IPS-NIHi7 (cell line): Measurements from ENCODE around the gene ZNF326.
"Not testable (repeated sequence)": the region's sequence is repeated elsewhere in the genome, so short reads cannot be mapped to it uniquely, and the experiment has no call there.

Experiments used
- DNase-seq: peaks from one replicate; pipeline ENCODE4 v3.0.0; 2012; ENCODE audit warnings: mixed read lengths; ENCODE audit errors: extremely low spot score

The ZNF326 gene

DNA sequence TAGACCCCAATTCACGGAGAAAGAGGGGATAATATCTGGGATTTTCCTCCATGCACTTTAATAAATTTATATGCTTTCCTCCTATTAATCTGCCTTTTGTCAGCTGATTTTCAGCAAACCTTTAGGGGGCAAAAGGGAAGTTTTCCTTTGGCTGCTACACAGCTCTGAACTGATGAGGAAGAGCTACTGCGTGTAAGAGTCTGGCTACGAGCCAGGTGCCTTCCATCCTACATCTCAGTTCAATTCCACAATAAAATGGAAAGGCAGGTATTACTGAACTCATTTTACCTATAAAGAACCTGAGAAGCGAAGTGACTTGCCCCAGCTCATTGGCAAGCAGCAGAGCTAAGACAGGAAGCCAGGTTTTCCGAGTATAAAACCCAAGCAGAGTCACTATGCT is 28.3 kb upstream of the ZNF326 start:
- DNase-seq = no peak

DNA sequence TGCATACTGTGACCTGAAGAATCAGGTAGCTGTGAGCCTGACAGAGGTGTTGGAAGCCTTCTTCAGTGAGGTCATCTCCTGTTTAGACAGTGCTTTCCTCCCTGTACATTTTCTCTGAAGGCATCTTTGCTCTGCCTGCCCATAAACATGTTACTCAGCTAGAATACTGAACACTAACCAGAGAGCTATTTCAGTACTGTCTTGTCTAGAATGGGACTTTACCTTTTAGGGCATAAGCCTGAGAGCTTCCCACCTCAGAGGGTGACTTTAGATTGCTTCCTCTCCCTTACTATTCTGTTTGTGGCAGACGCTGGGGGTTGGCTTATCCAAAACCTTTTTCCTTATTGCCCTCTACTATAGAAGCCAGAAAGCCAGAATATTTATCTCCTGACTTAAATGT is 23.3 kb upstream of the ZNF326 start:
- no peak for DNase-seq

GRCh38 chr1:89972024-89972423 is 22.9 kb upstream of the ZNF326 start:
- DNase-seq = no peak

- no peak for DNase-seq
These were observed 21.3 kb upstream of the ZNF326 start for GRCh38 chr1:89973471-89974127.

DNA sequence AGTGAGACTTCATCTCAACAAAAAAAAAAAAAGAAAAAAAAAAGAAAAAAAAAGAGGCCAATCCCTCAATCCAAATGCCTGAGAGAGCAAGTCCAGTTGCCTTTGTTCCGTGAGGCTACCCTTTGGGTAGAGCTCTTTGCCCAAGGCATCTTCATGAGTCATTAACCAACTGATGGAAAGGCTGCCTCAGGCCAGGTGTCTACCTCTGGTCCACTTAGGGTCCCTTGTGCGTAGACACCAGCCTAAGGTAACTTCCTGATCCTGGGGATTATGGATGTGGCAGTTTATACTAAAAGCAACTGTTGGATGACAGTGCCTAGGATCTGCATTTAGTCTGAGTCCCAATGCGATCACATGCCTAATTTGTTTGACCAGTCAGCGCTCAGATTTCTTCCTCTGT is 20.7 kb upstream of the ZNF326 start:
- no peak for DNase-seq

DNA sequence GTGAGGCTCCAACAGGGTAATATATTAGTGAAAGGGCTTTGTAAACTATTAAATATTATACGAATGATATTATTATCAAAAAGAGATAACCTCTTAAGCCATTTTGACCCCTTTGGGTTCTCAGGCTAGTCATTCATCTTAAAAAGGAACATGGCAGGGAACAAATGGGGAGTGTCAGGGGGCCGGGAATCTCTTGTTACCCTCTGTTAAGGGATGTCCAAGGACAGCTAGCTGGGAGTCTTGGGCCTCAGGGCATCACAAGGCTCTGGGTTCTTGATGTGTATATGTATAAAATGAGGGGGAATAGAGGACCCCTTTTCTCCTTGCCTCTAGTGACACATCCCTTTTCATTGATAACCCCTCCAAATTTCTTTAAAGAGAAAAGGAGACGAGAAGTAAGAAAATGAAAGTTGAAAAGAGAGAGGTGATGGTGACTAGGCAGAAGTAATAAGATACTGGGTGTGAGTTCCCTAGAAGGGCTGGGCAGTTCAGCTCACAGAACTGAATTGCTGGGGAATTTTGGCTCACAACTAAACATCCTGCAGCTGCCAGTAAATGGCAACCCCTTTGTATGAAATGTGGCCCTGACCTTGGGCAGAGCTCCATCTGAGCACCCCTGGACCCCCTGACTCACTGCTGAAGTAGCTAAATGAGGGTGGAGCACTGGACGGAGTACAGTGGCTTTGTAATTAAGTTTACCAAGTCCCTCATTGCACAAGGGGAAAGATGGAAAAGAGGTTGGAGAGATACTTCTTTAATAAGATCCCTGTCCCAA is 20.0 kb upstream of the ZNF326 start:
- DNase-seq = no peak

DNA sequence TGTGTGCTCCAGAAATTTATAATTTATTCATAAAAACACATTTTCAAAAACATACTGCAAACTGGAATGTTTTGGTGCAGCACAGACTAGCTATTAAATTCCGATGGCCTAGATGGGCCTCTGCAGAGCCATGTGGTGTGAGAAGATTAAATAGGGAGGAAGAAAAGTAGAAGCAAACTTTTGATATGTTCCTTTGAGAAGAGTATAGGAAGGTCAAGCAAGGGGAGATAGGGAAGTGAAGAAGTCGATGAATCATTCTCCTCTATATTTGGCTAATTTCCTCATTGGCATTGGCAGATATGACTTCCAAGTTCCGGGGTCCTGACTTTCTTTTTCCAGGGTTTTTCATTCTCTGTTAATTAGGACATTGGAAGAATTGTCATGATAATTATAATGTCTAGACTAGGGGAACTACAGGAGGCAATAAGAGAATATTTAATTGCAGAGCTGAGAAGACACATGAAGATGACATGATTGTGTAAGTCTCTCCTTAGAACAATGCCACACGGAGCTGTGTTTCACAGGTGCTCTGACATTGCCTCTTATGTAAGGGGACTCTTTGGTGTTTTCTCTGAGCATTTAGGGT is 19.3 kb upstream of the ZNF326 start:
- DNase-seq = no peak

DNA sequence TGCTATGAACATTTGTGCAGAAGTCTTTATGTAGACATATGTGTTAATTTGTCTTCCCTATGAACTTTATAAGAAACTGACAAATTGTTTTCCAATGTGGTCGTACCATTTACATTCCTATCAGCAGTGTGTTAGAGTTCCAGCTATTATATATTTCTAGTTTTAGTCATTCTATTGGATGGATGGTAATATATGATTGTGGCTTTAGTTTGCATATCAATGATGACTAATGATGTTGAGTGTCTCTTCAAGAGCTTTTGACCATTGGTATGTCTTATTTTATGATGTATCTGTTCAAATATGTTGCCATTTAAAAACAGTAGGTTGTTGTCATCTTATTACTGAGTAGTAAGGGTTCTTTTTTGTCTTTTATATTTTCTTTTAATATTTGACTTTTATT is 16.2 kb upstream of the ZNF326 start:
- no peak for DNase-seq

- DNase-seq = no peak
These were observed 14.3 kb upstream of the ZNF326 start for GRCh38 chr1:89980605-89981004.

- DNase-seq = not testable (repeated sequence)
These were observed 12.1 kb upstream of the ZNF326 start for GRCh38 chr1:89982846-89983245.

GRCh38 chr1:89984564-89985116 is 10.3 kb upstream of the ZNF326 start:
- not testable (repeated sequence) for DNase-seq

DNA sequence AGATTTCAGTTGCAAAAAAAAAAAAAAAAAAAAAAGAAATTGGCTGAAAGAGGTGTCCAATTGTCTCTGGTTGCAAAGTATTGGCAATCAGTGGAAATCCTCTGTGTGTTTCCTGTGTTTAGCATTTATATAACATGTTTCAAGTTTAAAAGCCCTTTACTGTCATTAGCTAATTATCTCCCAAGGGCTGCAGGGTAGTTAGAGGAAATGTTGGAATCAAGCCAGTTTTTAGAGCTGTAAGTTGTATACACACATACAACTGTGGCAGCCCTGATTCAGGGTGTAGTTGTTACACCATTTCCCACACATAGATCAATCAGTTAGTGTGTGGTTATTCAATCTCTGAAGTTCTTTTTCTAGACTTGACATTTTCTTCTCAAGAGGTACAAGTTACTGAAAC is 8.9 kb upstream of the ZNF326 start:
- DNase-seq = no peak

DNA sequence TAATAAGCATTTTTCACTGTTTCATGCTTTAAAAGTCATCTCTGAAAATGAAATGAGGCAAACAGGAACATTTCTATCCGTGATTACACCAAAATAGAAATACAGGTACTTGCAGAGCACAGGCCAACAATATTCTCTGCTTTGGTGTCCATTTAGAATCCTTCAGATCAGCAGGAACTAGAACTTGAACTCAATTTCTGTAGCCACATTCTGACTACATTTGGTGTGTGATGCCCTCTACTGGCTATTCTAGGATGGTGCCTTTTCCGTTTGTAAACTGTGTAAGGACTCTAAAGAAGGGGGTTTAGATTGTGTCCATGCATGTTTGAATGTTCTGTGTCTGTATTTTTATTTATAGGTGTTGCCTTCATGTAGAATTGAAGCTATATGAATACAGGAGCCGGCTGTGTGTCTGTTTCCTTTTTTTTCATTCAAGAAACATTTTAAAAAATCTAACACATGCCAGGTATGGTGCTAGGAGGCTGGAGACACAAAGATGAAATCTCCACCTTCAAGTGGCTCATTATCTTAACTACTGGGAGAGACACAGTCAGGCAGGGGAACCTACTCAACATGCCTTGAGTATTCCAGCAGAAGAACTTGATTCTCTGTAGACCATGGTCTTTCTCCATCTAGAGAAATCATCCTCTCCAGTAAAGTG is 7.6 kb upstream of the ZNF326 start:
- peak; percentile 66 for DNase-seq

DNA sequence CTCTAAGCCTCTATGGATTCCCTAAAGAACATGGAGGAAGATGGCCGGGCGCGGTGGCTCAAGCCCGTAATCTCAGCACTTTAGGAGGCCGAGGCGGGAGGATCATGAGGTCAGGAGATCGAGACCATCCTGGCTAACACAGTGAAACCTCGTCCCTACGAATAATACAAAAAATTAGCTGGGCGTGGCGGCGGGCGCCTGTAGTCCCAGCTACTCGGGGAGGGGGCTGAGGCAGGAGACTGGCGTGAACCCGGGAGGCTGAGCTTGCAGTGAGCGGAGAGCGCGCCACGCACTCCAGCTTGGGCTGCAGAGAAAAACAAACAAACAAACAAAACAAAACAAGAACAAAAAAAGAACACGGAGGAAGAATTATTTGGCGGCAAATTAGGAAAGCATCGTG is 5.8 kb upstream of the ZNF326 start:
- DNase-seq = no peak

- no peak for DNase-seq
These were observed 5.1 kb upstream of the ZNF326 start for GRCh38 chr1:89989799-89990198.

DNA sequence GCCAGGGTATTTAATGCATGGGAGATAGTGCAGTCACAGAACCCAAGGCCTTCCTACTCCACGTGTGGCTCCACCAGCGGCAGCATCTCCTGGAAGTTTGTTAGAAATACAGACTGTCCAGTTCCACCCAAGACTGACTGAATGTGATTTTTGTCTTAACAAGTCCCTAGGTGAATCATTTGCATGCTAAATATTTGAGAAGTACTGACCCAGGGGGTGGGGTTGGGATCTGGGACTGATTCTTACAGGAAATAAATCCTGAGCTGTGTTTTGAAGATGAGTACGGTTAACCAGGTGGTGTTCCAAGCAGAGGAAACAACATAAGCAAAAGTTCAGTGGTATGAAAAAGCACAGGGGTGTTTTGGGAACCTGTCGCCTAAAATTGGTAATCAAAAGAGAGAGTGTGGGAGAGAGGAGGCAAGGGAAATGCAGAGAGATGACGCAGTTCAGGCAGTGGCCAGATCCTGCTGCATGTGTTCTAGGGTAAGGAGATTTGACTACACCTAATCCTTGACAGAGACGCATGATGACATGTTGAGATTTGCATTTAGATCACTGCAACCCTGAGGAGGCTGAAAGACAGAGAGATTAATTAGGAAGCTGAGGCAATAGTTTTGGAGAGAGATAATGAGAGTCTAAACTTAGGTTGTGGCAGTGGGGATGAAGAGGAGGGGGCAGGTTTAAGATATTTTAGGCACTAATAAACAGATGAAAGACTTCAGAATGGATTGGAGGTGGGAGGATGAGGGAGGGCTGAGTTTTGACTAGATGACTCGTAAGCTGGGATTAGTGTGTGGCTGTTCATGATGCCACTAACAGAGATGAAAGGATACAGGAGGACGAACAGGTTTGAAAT is 3.7 kb upstream of the ZNF326 start:
- no peak for DNase-seq

- DNase-seq = no peak
These were observed 1.4 kb upstream of the ZNF326 start for GRCh38 chr1:89993541-89993940.

- no peak for DNase-seq
These were observed 592 bp upstream of the ZNF326 start for GRCh38 chr1:89994231-89994804.

DNA sequence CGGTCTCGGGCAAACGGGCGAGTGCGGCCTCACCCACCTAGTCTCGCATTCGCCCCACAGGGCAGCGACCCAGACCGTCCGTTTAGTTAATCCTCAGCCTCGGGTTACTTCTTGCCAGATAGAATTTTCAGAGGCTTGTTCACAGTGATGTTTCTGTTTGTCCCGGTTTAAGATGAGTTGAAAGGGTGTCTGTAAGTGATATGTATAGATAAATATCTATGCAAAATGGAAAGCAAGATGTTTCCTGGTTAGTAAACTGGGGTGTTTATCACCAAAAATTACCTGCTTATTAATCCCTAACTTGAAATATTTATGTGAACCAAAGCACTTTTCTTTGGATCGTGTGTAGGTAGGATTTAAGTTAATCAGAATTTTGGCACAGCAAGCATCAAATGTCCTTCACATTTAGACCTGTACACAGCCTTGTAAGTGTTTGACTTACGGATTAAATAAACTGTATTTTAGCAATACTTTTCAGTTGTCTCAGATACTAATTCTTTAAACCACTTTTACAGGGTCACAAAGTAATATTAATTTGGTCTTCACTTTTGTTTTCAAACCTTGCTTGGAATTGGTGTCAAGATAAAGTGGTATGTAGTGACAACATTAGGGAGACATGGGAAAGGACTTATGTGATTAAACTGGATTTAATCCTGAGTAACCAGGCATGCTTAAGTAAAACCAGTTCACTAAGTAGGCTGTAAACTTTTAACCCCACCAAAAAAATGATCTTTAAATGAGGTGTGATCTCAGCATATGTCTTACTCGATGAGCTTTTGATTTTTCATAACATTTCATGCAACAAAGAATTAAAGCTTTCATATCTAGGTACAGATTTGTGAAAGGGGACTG is 914 bp downstream of the ZNF326 start:
- no peak for DNase-seq
